ENCODE measurements around the gene CECR2. TPM values are rescaled to one million over a fixed set of nuclear protein-coding genes. Genes with fewer than 3 reads are reported as not detected.

Gene CECR2
- total and polyA plus RNA-seq, 4 donors: 1.1 to 14.5 (median 7.7) TPM

DNA sequence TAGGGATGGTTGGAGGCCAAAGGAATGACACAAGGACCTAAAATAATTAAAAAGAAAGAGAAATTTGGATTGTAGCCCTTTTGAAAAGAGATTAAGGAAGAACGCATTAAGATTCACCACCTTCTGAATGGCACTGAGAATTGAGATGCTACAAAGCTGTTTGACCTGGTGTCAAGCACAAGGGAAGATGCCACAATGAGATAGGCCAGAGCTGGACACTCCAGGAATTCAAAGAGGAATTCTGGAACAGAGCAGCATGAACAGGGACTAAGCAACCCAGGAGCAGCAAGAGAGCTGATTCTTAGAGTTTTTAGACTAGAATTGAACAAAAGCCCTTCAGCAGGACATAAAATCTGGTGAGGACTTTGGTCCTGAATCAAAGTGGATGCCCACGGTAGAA, 11.6 kb upstream of the CECR2 start:
- no peaks in the 10 kb centered on the region for H3K27me3 ChIP-seq (ENCODE audit: control insufficient read depth in 3 of 3, insufficient read depth in 3 of 3, low read length in 2 of 3)
- DNase-seq (no peak), ATAC-seq (ENCODE audit: insufficient read depth, low FRiP score) (no peak)
- no peaks in the 10 kb centered on the region for H3K4me1 ChIP-seq (ENCODE audit: control insufficient read depth in 5 of 5, insufficient read depth in 5 of 5, low read length in 5 of 5)
- H3K4me3 ChIP-seq: no peak overlapping the region
- H3K27ac ChIP-seq (ENCODE audit: low read depth in 1 of 2, low read length in 1 of 2): no peak overlapping the region
- TF ChIP-seq, protein P1, sequence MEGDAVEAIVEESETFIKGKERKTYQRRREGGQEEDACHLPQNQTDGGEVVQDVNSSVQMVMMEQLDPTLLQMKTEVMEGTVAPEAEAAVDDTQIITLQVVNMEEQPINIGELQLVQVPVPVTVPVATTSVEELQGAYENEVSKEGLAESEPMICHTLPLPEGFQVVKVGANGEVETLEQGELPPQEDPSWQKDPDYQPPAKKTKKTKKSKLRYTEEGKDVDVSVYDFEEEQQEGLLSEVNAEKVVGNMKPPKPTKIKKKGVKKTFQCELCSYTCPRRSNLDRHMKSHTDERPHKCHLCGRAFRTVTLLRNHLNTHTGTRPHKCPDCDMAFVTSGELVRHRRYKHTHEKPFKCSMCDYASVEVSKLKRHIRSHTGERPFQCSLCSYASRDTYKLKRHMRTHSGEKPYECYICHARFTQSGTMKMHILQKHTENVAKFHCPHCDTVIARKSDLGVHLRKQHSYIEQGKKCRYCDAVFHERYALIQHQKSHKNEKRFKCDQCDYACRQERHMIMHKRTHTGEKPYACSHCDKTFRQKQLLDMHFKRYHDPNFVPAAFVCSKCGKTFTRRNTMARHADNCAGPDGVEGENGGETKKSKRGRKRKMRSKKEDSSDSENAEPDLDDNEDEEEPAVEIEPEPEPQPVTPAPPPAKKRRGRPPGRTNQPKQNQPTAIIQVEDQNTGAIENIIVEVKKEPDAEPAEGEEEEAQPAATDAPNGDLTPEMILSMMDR (IDR thresholded peaks at IDR 0.05; ENCODE audit: control extremely low read depth, extremely low read depth): no peak
- no peaks in the 10 kb centered on the region for H3K9me3 ChIP-seq (ENCODE audit: control insufficient read depth in 4 of 4, insufficient read depth in 3 of 4, low read length in 3 of 4)
- 89 to 93% methylated on average over 2 of the region's 2 CpGs for WGBS, 2 donors
- no peaks in the 10 kb centered on the region for H3K36me3 ChIP-seq (ENCODE audit: control insufficient read depth in 4 of 4, insufficient read depth in 4 of 4, low read length in 4 of 4)
- no peak overlapping the region for H3K9ac ChIP-seq (ENCODE audit: insufficient read depth in 1 of 2, low read length in 2 of 2)

DNA sequence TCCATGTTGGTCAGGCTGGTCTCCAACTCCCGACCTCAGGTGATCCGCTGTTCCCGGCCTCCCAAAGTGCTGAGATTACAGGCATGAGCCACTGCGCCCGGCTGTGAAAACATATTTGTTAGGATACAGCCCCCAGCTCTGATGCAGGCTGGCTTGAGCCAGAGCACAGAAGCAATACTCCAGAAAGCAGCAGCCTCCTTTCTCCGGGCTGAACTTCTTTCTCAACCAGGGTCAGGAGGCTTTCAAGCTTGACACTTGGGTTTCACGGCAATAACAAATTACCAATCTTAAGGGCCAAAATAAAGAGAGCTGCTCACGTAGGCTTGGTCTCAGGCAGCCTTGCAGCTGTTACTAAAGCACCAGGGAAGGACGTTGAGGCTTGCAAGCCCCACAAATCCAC, 10.8 kb upstream of the CECR2 start:
- TF ChIP-seq, protein P1 (IDR thresholded peaks at IDR 0.05; ENCODE audit: control extremely low read depth, extremely low read depth): no peak
- no peaks in the 10 kb centered on the region for H3K4me1 ChIP-seq (ENCODE audit: control insufficient read depth in 5 of 5, insufficient read depth in 5 of 5, low read length in 5 of 5)
- no peak for ATAC-seq (ENCODE audit: insufficient read depth, low FRiP score)
- no peaks in the 10 kb centered on the region for H3K36me3 ChIP-seq (ENCODE audit: control insufficient read depth in 4 of 4, insufficient read depth in 4 of 4, low read length in 4 of 4)
- no peak for DNase-seq
- H3K9me3 ChIP-seq (ENCODE audit: control insufficient read depth in 4 of 4, insufficient read depth in 3 of 4, low read length in 3 of 4): no peaks in the 10 kb centered on the region
- no peak overlapping the region for H3K27ac ChIP-seq (ENCODE audit: low read depth in 1 of 2, low read length in 1 of 2)
- no peaks in the 10 kb centered on the region for H3K27me3 ChIP-seq (ENCODE audit: control insufficient read depth in 3 of 3, insufficient read depth in 3 of 3, low read length in 2 of 3)
- 82 to 89% methylated on average over 9 of the region's 9 CpGs for WGBS, 2 donors
- H3K9ac ChIP-seq (ENCODE audit: insufficient read depth in 1 of 2, low read length in 2 of 2): no peak overlapping the region
- no peak overlapping the region for H3K4me3 ChIP-seq

DNA sequence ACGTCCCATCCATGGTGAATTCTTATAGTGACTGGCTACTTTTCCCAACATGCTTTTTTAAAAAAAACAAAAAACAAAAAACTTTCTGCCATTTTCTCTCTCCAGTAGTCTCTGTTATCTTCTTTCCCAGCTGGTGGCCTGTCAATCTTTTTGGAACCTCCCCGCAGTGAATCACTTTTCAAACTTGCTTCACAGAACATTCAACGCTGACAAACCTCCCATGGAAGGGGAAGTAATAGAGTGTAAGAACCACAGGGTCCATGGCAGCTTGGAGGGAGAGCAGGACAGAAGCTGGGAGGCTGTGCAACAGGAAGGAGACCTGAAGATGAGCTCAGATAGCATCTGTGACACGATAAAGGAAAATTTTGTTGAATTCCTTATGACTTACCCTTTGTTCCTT, 9.8 kb upstream of the CECR2 start:
- no peak for DNase-seq
- WGBS, 2 donors: 42 to 58% methylated on average over 4 of the region's 4 CpGs

DNA sequence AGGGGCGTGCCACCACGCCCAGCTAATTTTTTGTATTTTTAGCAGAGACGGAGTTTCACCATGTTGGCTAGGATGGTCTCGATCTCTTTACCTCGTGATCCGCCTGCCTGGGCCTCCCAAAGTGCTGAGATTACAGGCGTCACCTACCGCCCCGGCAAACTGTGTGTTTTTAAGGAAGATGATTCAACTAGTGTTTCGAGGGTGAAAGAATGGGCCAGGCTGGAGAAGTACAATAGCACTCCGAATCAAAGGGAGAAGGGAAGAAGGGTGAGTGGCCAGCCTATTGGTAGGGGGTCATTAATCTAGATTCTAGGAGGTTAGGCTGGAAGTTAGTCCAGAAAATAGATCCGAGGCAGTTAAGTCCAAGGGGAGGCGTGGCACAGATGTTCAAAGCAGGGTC, 2.9 kb upstream of the CECR2 start:
- H3K27me3 ChIP-seq (ENCODE audit: control insufficient read depth in 3 of 3, insufficient read depth in 3 of 3, low read length in 2 of 3): no peaks in the 10 kb centered on the region
- ATAC-seq (ENCODE audit: insufficient read depth, low FRiP score): no peak
- 92 to 93% methylated on average over 13 of the region's 13 CpGs for WGBS, 2 donors
- TF ChIP-seq, protein P1 (IDR thresholded peaks at IDR 0.05; ENCODE audit: control extremely low read depth, extremely low read depth): no peak
- H3K36me3 ChIP-seq (ENCODE audit: control insufficient read depth in 4 of 4, insufficient read depth in 4 of 4, low read length in 4 of 4): no peaks in the 10 kb centered on the region
- no peak overlapping the region for H3K9ac ChIP-seq (ENCODE audit: insufficient read depth in 1 of 2, low read length in 2 of 2)
- no peak for DNase-seq
- H3K4me3 ChIP-seq: no peak overlapping the region
- no peak overlapping the region for H3K27ac ChIP-seq (ENCODE audit: low read depth in 1 of 2, low read length in 1 of 2)
- H3K4me1 ChIP-seq (ENCODE audit: control insufficient read depth in 5 of 5, insufficient read depth in 5 of 5, low read length in 5 of 5): peaks cover 0 to 24% (median 6%) of the 10 kb centered on the region in 5 donors
- no peaks in the 10 kb centered on the region for H3K9me3 ChIP-seq (ENCODE audit: control insufficient read depth in 4 of 4, insufficient read depth in 3 of 4, low read length in 3 of 4)

More for the DNA sequence above, 9.8 kb upstream of the CECR2 start:
- ATAC-seq (ENCODE audit: insufficient read depth, low FRiP score): no peak
- H3K36me3 ChIP-seq (ENCODE audit: control insufficient read depth in 4 of 4, insufficient read depth in 4 of 4, low read length in 4 of 4): no peaks in the 10 kb centered on the region
- no peaks in the 10 kb centered on the region for H3K9me3 ChIP-seq (ENCODE audit: control insufficient read depth in 4 of 4, insufficient read depth in 3 of 4, low read length in 3 of 4)
- H3K4me3 ChIP-seq: no peak overlapping the region
- H3K27ac ChIP-seq (ENCODE audit: low read depth in 1 of 2, low read length in 1 of 2): no peak overlapping the region
- TF ChIP-seq, protein P1 (IDR thresholded peaks at IDR 0.05; ENCODE audit: control extremely low read depth, extremely low read depth): no peak
- no peak overlapping the region for H3K9ac ChIP-seq (ENCODE audit: insufficient read depth in 1 of 2, low read length in 2 of 2)
- no peaks in the 10 kb centered on the region for H3K27me3 ChIP-seq (ENCODE audit: control insufficient read depth in 3 of 3, insufficient read depth in 3 of 3, low read length in 2 of 3)
- no peaks in the 10 kb centered on the region for H3K4me1 ChIP-seq (ENCODE audit: control insufficient read depth in 5 of 5, insufficient read depth in 5 of 5, low read length in 5 of 5)
